Mesodermal cell (in vitro differentiated cells): ENCODE measurements around the gene TGIF1.

Source experiments
- H3K27ac ChIP-seq: 2 replicates; pipeline ENCODE4 v1.7.0; 2013; ENCODE audit warnings: mild to moderate bottlenecking, low read depth, low read length, moderate library complexity; ENCODE audit not compliant: severe bottlenecking
- H3K36me3 ChIP-seq: 2 replicates; pipeline ENCODE4 v1.7.1; 2013; ENCODE audit warnings: mild to moderate bottlenecking, low read length, moderate library complexity; ENCODE audit not compliant: control insufficient read depth, insufficient read depth
- H3K4me1 ChIP-seq: one replicate; pipeline ENCODE4 v1.7.1; 2013; ENCODE audit warnings: mild to moderate bottlenecking, low read length; ENCODE audit not compliant: insufficient read depth, control insufficient read depth, poor library complexity, severe bottlenecking
- H3K4me3 ChIP-seq: 2 replicates; pipeline ENCODE4 v1.7.0; 2013; ENCODE audit warnings: low read length, control low read depth, mild to moderate bottlenecking; ENCODE audit not compliant: insufficient read depth, poor library complexity, severe bottlenecking; ENCODE audit errors: extremely low read depth
- H3K9me3 ChIP-seq: 2 replicates; pipeline ENCODE4 v1.7.1; 2013; ENCODE audit warnings: mild to moderate bottlenecking, low read length, moderate library complexity; ENCODE audit not compliant: control insufficient read depth
- WGBS, 2 experiments: methylation state at CpG; one replicate each; pipeline ENCODE4 v1.1.5; 2013; ENCODE audit warnings: missing lambda C conversion rate in 2 of 2; ENCODE audit not compliant: insufficient coverage in 2 of 2; 5-methylcytosine and 5-hydroxymethylcytosine counted together

The TGIF1 gene

GRCh38 chr18:3429121-3429520, 20.9 kb upstream of the TGIF1 start:
- Histone ChIP-seq H3K4me1 (no peaks in the 10 kb centered on the region), H3K27ac (no peak overlapping the region), H3K9me3 (no peaks in the 10 kb centered on the region), H3K4me3 (no peak overlapping the region), H3K36me3 (no peaks in the 10 kb centered on the region)
- WGBS, 2 experiments, result 100% methylated on average over 2 of the region's 3 CpGs; no CpG with 5 or more reads in 1 of the 2 experiments

GRCh38 chr18:3434685-3435084, 15.3 kb upstream of the TGIF1 start:
- no peaks in the 10 kb centered on the region for H3K36me3 ChIP-seq
- WGBS, 2 experiments, result 100% methylated on average over 2 of the region's 4 CpGs
- no peak overlapping the region for H3K4me3 ChIP-seq
- H3K4me1 ChIP-seq, result no peaks in the 10 kb centered on the region
- H3K27ac ChIP-seq, result no peak overlapping the region
- H3K9me3 ChIP-seq, result no peaks in the 10 kb centered on the region

GRCh38 chr18:3440341-3440740, 9.6 kb upstream of the TGIF1 start:
- Histone ChIP-seq H3K36me3 (no peaks in the 10 kb centered on the region), H3K9me3 (no peaks in the 10 kb centered on the region), H3K4me1 (no peaks in the 10 kb centered on the region), H3K27ac (no peak overlapping the region), H3K4me3 (no peak overlapping the region)
- WGBS, 2 experiments, result 92 to 100% methylated on average over 2 of the region's 5 CpGs

GRCh38 chr18:3441290-3441689, 8.7 kb upstream of the TGIF1 start:
- Histone ChIP-seq H3K36me3 (no peaks in the 10 kb centered on the region), H3K27ac (no peak overlapping the region), H3K4me1 (peaks cover 4% of the 10 kb centered on the region), H3K9me3 (no peaks in the 10 kb centered on the region), H3K4me3 (no peak overlapping the region)
- 0% methylated on average over 1 of the region's 2 CpGs; no CpG with 5 or more reads in 1 of the 2 experiments for WGBS, 2 experiments

- WGBS, 2 experiments, result 60% methylated on average over 1 of the region's 4 CpGs; no CpG with 5 or more reads in 1 of the 2 experiments
- no peaks in the 10 kb centered on the region for H3K36me3 ChIP-seq
These were observed 7.1 kb upstream of the TGIF1 start for GRCh38 chr18:3442919-3443318.

GRCh38 chr18:3444296-3444695, 5.7 kb upstream of the TGIF1 start:
- no peak overlapping the region for H3K27ac ChIP-seq

More at GRCh38 chr18:3442919-3443318, 7.1 kb upstream of the TGIF1 start:
- Histone ChIP-seq H3K4me3 (no peak overlapping the region), H3K27ac (no peak overlapping the region), H3K9me3 (no peaks in the 10 kb centered on the region), H3K4me1 (peaks cover 9% of the 10 kb centered on the region)

GRCh38 chr18:3444954-3445353, 5.0 kb upstream of the TGIF1 start:
- 74 to 78% methylated on average over 4 to 5 of the region's 5 CpGs for WGBS, 2 experiments
- H3K36me3 ChIP-seq, result no peaks in the 10 kb centered on the region
- H3K27ac ChIP-seq, result peak overlapping the region; percentile 6
- no peak overlapping the region for H3K4me3 ChIP-seq
- peaks cover 9% of the 10 kb centered on the region for H3K4me1 ChIP-seq
- H3K9me3 ChIP-seq, result no peaks in the 10 kb centered on the region

More at GRCh38 chr18:3444296-3444695, 5.7 kb upstream of the TGIF1 start:
- no peaks in the 10 kb centered on the region for H3K9me3 ChIP-seq
- no peak overlapping the region for H3K4me3 ChIP-seq
- H3K36me3 ChIP-seq, result no peaks in the 10 kb centered on the region
- H3K4me1 ChIP-seq, result peaks cover 9% of the 10 kb centered on the region
- 100% methylated on average over 1 of the region's 3 CpGs; no CpG with 5 or more reads in 1 of the 2 experiments for WGBS, 2 experiments

- 3 to 4% methylated on average over 13 to 17 of the region's 22 CpGs for WGBS, 2 experiments
- Histone ChIP-seq H3K4me1 (peaks cover 9% of the 10 kb centered on the region), H3K27ac (peak overlapping the region; percentile 100), H3K36me3 (peaks cover 13% of the 10 kb centered on the region), H3K4me3 (peak overlapping the region; percentile 95), H3K9me3 (no peaks in the 10 kb centered on the region)
These were observed 2.7 kb upstream of the TGIF1 start for GRCh38 chr18:3447068-3447894.

- Histone ChIP-seq H3K4me3 (peak overlapping the region; percentile 95), H3K4me1 (peaks cover 9% of the 10 kb centered on the region), H3K36me3 (peaks cover 22% of the 10 kb centered on the region), H3K9me3 (no peaks in the 10 kb centered on the region), H3K27ac (peak overlapping the region; percentile 100)
- 1% methylated on average over 45 to 61 of the region's 63 CpGs for WGBS, 2 experiments
These were observed 1.8 kb upstream of the TGIF1 start for GRCh38 chr18:3447895-3448837.

GRCh38 chr18:3448838-3449511, 997 bp upstream of the TGIF1 start:
- peaks cover 24% of the 10 kb centered on the region for H3K36me3 ChIP-seq
- H3K27ac ChIP-seq, result peak overlapping the region; percentile 100
- H3K4me3 ChIP-seq, result peak overlapping the region; percentile 95
- H3K4me1 ChIP-seq, result peaks cover 9% of the 10 kb centered on the region
- WGBS, 2 experiments, result 0 to 1% methylated on average over 25 to 33 of the region's 38 CpGs
- no peaks in the 10 kb centered on the region for H3K9me3 ChIP-seq
